ELF-1 (cell line): Measurements from ENCODE around the gene TEPSIN.
"Not testable (repeated sequence)": the region's sequence is repeated elsewhere in the genome, so short reads cannot be mapped to it uniquely, and the experiment has no call there.

ENCODE experiments used
- DNase-seq: peaks from one replicate; pipeline ENCODE4 v3.0.0-alpha.2; 2016; ENCODE audit warnings: low read depth, low spot score

Gene TEPSIN

GRCh38 chr17:81236784-81237183, 2.1 kb downstream of the TEPSIN start:
- no peak for DNase-seq

GRCh38 chr17:81235822-81236740, 2.8 kb downstream of the TEPSIN start:
- DNase-seq: no peak

GRCh38 chr17:81234940-81235821, 3.7 kb downstream of the TEPSIN start:
- peak; percentile 58 for DNase-seq

GRCh38 chr17:81234506-81234855, 4.4 kb downstream of the TEPSIN start:
- DNase-seq: no peak

- no peak for DNase-seq
These were observed 4.9 kb downstream of the TEPSIN start for GRCh38 chr17:81233811-81234505.

GRCh38 chr17:81233316-81233715, 5.5 kb downstream of the TEPSIN start:
- no peak for DNase-seq

- no peak for DNase-seq
These were observed 6.1 kb downstream of the TEPSIN start for GRCh38 chr17:81232616-81233241.

GRCh38 chr17:81231766-81232581, 6.9 kb downstream of the TEPSIN start:
- DNase-seq: no peak

- no peak for DNase-seq
These were observed 7.7 kb downstream of the TEPSIN start for GRCh38 chr17:81231121-81231645.

- peak; percentile 47 for DNase-seq
These were observed 8.6 kb downstream of the TEPSIN start for GRCh38 chr17:81230043-81230820.

- DNase-seq: no peak
These were observed 9.3 kb downstream of the TEPSIN start for GRCh38 chr17:81229666-81229920.

- DNase-seq: no peak
These were observed 9.8 kb downstream of the TEPSIN start for GRCh38 chr17:81228834-81229665.

- peak; percentile 36 for DNase-seq
These were observed 10.4 kb downstream of the TEPSIN start for GRCh38 chr17:81228420-81228819.

- DNase-seq: not testable (repeated sequence)
These were observed 11.2 kb downstream of the TEPSIN start for GRCh38 chr17:81227630-81228029.

- peak; percentile 57 for DNase-seq
These were observed 15.1 kb downstream of the TEPSIN start for GRCh38 chr17:81223762-81224130.

GRCh38 chr17:81222906-81223761, 15.7 kb downstream of the TEPSIN start, which contains the start of gene CEP131:
TSS of gene CEP131 (minus strand) at chr17:81222965. CDS start at chr17:81220056, 2,909 bp downstream.
- peak; percentile 98 for DNase-seq

GRCh38 chr17:81222620-81222905, 16.3 kb downstream of the TEPSIN start:
- no peak for DNase-seq
